WTC11 (cell line): ENCODE results near the gene MACROD2. TPM values are rescaled to one million over a fixed set of nuclear protein-coding genes. Genes with fewer than 3 reads are reported as not detected.

Experiments used
- ATAC-seq: fragments of 200-7000 bp; cut with Tn5 transposase; 2 replicates; pipeline ENCODE4 v1.10.0; 2021; ENCODE audit warnings: mild to moderate bottlenecking, moderate library complexity
- CTCF ChIA-PET: fragments of 300-600 bp; sonication (Branson Sonifier 250); formaldehyde crosslinking; loops from one replicate; lab custom pipeline; 2021; ENCODE audit warnings: antibody characterized with exemption; lab: Charles Lee
- POLR2A ChIA-PET: fragments of 350-600 bp; sonication (Branson Sonifier 250); formaldehyde crosslinking; loops from one replicate; lab custom pipeline; 2021; ENCODE audit warnings: antibody characterized with exemption; lab: Charles Lee
- DNase-seq: peaks from one replicate; pipeline ENCODE4 v3.0.0; 2021; ENCODE audit warnings: low spot score
- H3K27ac Mint-ChIP-seq: 2 replicates; pipeline ENCODE4 v1.8.0; 2021; ENCODE audit warnings: mixed read lengths
- H3K27me3 Mint-ChIP-seq: 2 replicates; pipeline ENCODE4 v1.8.0; 2021; ENCODE audit warnings: low read depth, mild to moderate bottlenecking, moderate library complexity, mixed read lengths
- H3K36me3 Mint-ChIP-seq: 2 replicates; pipeline ENCODE4 v1.8.0; 2021; ENCODE audit warnings: mixed read lengths
- H3K4me1 Mint-ChIP-seq: 2 replicates; pipeline ENCODE4 v1.8.0; 2022; ENCODE audit warnings: mixed read lengths
- H3K4me3 Mint-ChIP-seq: 2 replicates; pipeline ENCODE4 v1.8.0; 2021; ENCODE audit warnings: mild to moderate bottlenecking, moderate library complexity, mixed read lengths
- H3K9me3 Mint-ChIP-seq: 2 replicates; pipeline ENCODE4 v1.8.0; 2021; ENCODE audit warnings: mixed read lengths
- AFF4 ChIP-seq: sonication (generic); formaldehyde crosslinking; IDR thresholded peaks from 2 replicates; pipeline ENCODE4 v1.8.1; 2023; ENCODE audit warnings: mild to moderate bottlenecking, missing genetic modification reagents, borderline replicate concordance
- CREB1 ChIP-seq: sonication (generic); formaldehyde crosslinking; IDR thresholded peaks from 2 replicates; pipeline ENCODE4 v1.8.0; 2023; ENCODE audit warnings: mild to moderate bottlenecking, missing genetic modification reagents
- E2F4 ChIP-seq: sonication (generic); formaldehyde crosslinking; IDR thresholded peaks from 2 replicates; pipeline ENCODE4 v1.8.1; 2022; ENCODE audit warnings: low read depth, mild to moderate bottlenecking, moderate library complexity, missing genetic modification reagents, borderline replicate concordance
- E2F5 ChIP-seq: sonication (generic); formaldehyde crosslinking; IDR thresholded peaks from 2 replicates; pipeline ENCODE4 v1.8.1; 2022; ENCODE audit warnings: mild to moderate bottlenecking, moderate library complexity, missing genetic modification reagents
- ERG ChIP-seq: fragments of 250-450 bp; sonication (Bioruptor Pico); IDR thresholded peaks from 2 replicates; pipeline ENCODE4 v1.8.0; 2021; ENCODE audit warnings: mild to moderate bottlenecking
- FOXP1 ChIP-seq: sonication (generic); formaldehyde crosslinking; IDR thresholded peaks from 2 replicates; pipeline ENCODE4 v1.8.0; 2022; ENCODE audit warnings: missing genetic modification reagents, mild to moderate bottlenecking, moderate library complexity, borderline replicate concordance
- FOXP4 ChIP-seq: sonication (generic); formaldehyde crosslinking; IDR thresholded peaks from 2 replicates; pipeline ENCODE4 v1.8.0; 2022; ENCODE audit warnings: mild to moderate bottlenecking, missing genetic modification reagents
- IRF2 ChIP-seq: sonication (generic); formaldehyde crosslinking; IDR thresholded peaks from 2 replicates; pipeline ENCODE4 v1.8.0; 2022; ENCODE audit warnings: low read depth, missing genetic modification reagents, borderline replicate concordance
- MXD4 ChIP-seq: fragments of 250-450 bp; sonication (Bioruptor Pico); IDR thresholded peaks from 2 replicates; pipeline ENCODE4 v1.8.0; 2021; ENCODE audit warnings: mild to moderate bottlenecking, moderate library complexity, borderline replicate concordance
- NR2C2 ChIP-seq: sonication (generic); formaldehyde crosslinking; IDR thresholded peaks from 2 replicates; pipeline ENCODE4 v1.8.0; 2022; ENCODE audit warnings: mild to moderate bottlenecking, missing genetic modification reagents
- NR3C1 ChIP-seq: sonication (generic); formaldehyde crosslinking; conservative IDR thresholded peaks from 2 replicates; pipeline ENCODE4 v1.8.1; 2023; ENCODE audit warnings: low read depth, mild to moderate bottlenecking, missing genetic modification reagents
- RORB ChIP-seq: fragments of 250-450 bp; sonication (Bioruptor Pico); IDR thresholded peaks from 2 replicates; pipeline ENCODE4 v1.9.0; 2021; ENCODE audit warnings: mild to moderate bottlenecking
- SP1 ChIP-seq: sonication (generic); formaldehyde crosslinking; conservative IDR thresholded peaks from 2 replicates; pipeline ENCODE4 v1.8.1; 2022; ENCODE audit warnings: missing genetic modification reagents
- TCF7 ChIP-seq: sonication (generic); formaldehyde crosslinking; IDR thresholded peaks from 2 replicates; pipeline ENCODE4 v1.8.0; 2022; ENCODE audit warnings: mild to moderate bottlenecking, low read depth, missing genetic modification reagents, moderate library complexity
- TEAD1 ChIP-seq: sonication (generic); formaldehyde crosslinking; IDR thresholded peaks from 2 replicates; pipeline ENCODE4 v1.8.0; 2022; ENCODE audit warnings: mild to moderate bottlenecking, missing genetic modification reagents
- TEAD4 ChIP-seq: sonication (generic); formaldehyde crosslinking; IDR thresholded peaks from 2 replicates; pipeline ENCODE4 v1.8.0; 2022; ENCODE audit warnings: mild to moderate bottlenecking, missing genetic modification reagents
- ZBTB21 ChIP-seq: sonication (generic); formaldehyde crosslinking; IDR thresholded peaks from 2 replicates; pipeline ENCODE4 v1.8.1; 2023; ENCODE audit warnings: mild to moderate bottlenecking, missing genetic modification reagents, borderline replicate concordance
- ZNF219 ChIP-seq: sonication (generic); formaldehyde crosslinking; IDR thresholded peaks from 2 replicates; pipeline ENCODE4 v1.8.0; 2023; ENCODE audit warnings: missing genetic modification reagents, mild to moderate bottlenecking, borderline replicate concordance
- ZNF281 ChIP-seq: sonication (generic); formaldehyde crosslinking; IDR thresholded peaks from 2 replicates; pipeline ENCODE4 v1.8.0; 2023; ENCODE audit warnings: mild to moderate bottlenecking, missing genetic modification reagents
- ZNF317 ChIP-seq: sonication (generic); formaldehyde crosslinking; IDR thresholded peaks from 2 replicates; pipeline ENCODE4 v1.8.1; 2023; ENCODE audit warnings: low read depth, mild to moderate bottlenecking, moderate library complexity, missing genetic modification reagents, borderline replicate concordance
- ZNF416 ChIP-seq: fragments of 250-450 bp; sonication (Bioruptor Pico); IDR thresholded peaks from 2 replicates; pipeline ENCODE4 v1.9.0; 2021; ENCODE audit warnings: mild to moderate bottlenecking, inconsistent platforms
- total RNA-seq: library from RNA; stranded (reverse); gene quantifications from 3 replicates; pipeline ENCODE4 v1.2.3, GENCODE V29; 2021

The MACROD2 gene
- total RNA-seq, 1 experiment from 2014 or later, result 4.1 TPM

GRCh38 chr20:14764511-14765369 is 769.4 kb downstream of the MACROD2 start (continued):
- TF ChIP-seq RORB (CRISPR knock-in tag) (no peak), E2F5 (CRISPR knock-in tag) (no peak), NR3C1 (CRISPR knock-in tag) (no peak)
- TF ChIP-seq, all 79 proteins: peak for 0

- CTCF ChIA-PET, result no interaction called here
- Mint-ChIP-seq H3K4me1 (peaks cover 21% of the 10 kb centered on the region), H3K4me3 (no peak overlapping the region), H3K27me3 (no peaks in the 10 kb centered on the region), H3K9me3 (peaks cover 3% of the 10 kb centered on the region; the same call in 1 of the 2 replicates), H3K36me3 (no peaks in the 10 kb centered on the region), H3K27ac (no peak overlapping the region; the same call in 1 of the 2 replicates)
- DNase-seq (no peak), ATAC-seq (no peak)
- POLR2A ChIA-PET, result no interaction called here
- no peak for TF ChIP-seq IRF2 (CRISPR knock-in tag)
- no peak for TF ChIP-seq ZNF281 (CRISPR knock-in tag)
- TF ChIP-seq TEAD4, result no peak
- no peak for TF ChIP-seq ZNF219 (CRISPR knock-in tag)
- TF ChIP-seq AFF4 (CRISPR knock-in tag), result no peak
- no peak for TF ChIP-seq ZNF317 (CRISPR knock-in tag)
- TF ChIP-seq CREB1, result no peak
- no peak for TF ChIP-seq ZBTB21 (CRISPR knock-in tag)
- TF ChIP-seq ERG, result no peak
- no peak for TF ChIP-seq ZNF416 (CRISPR knock-in tag)
- TF ChIP-seq TCF7 (CRISPR knock-in tag), result no peak
- TF ChIP-seq SP1 (CRISPR knock-in tag), result no peak
- TF ChIP-seq MXD4, result no peak
- TF ChIP-seq TEAD1, result no peak
- TF ChIP-seq NR2C2 (CRISPR knock-in tag), result no peak
- TF ChIP-seq E2F4, result no peak
- no peak for TF ChIP-seq FOXP1
- TF ChIP-seq FOXP4 (CRISPR knock-in tag), result no peak
Measured at GRCh38 chr20:14765370-14765701, 770.0 kb downstream of the MACROD2 start.
